SH-SY5Y (cell line): ENCODE data around the gene SCPEP1.

ENCODE experiments used
- GATA2 ChIP-seq: IDR thresholded peaks from 2 replicates; pipeline ENCODE4 v1.6.1; 2011; ENCODE audit warnings: mild to moderate bottlenecking, low read depth, low read length
- GATA3 ChIP-seq: IDR thresholded peaks from 2 replicates; pipeline ENCODE4 v1.6.1; 2011; ENCODE audit warnings: low read depth, mild to moderate bottlenecking, low read length, moderate library complexity

GRCh38 chr17:56937687-56938086, 40.2 kb upstream of the SCPEP1 start:
- TF ChIP-seq GATA2 (no peak), GATA3 (no peak)
